HG03442 (cell line): ENCODE measurements around the gene HTT.

Experiments
- ATAC-seq: cut with Tn5 transposase; IDR thresholded peaks from one replicate; pipeline ENCODE4 v1.9.1; 2021; ENCODE audit warnings: mild to moderate bottlenecking, moderate library complexity; ENCODE audit not compliant: unreplicated experiment

The HTT gene

GRCh38 chr4:3074078-3074845 is at the start of gene HTT, which contains the start of gene HTT-AS:
Gene HTT (plus strand): TSS chr4:3074681. CDS start chr4:3074826, 145 bp downstream.
Gene HTT-AS (minus strand): TSS chr4:3074538.
- peak; percentile 68 for ATAC-seq

GRCh38 chr4:3025881-3026280 is 48.6 kb upstream of the HTT start:
- no peak for ATAC-seq

- no peak for ATAC-seq
Measured at GRCh38 chr4:3026540-3026939, 47.9 kb upstream of the HTT start.

- ATAC-seq, result no peak
Measured at GRCh38 chr4:3029464-3029863, 45.0 kb upstream of the HTT start.

- ATAC-seq, result no peak
Measured at GRCh38 chr4:3030566-3031356, 43.7 kb upstream of the HTT start.

GRCh38 chr4:3031357-3032082 is 43.0 kb upstream of the HTT start:
- ATAC-seq, result no peak

GRCh38 chr4:3034231-3034630 is 40.2 kb upstream of the HTT start:
- ATAC-seq, result no peak

- no peak for ATAC-seq
Measured at GRCh38 chr4:3035249-3035648, 39.2 kb upstream of the HTT start.

GRCh38 chr4:3035674-3036073 is 38.8 kb upstream of the HTT start:
- ATAC-seq, result no peak

GRCh38 chr4:3036131-3036952 is 38.1 kb upstream of the HTT start:
- ATAC-seq, result no peak

GRCh38 chr4:3037957-3038461 is 36.5 kb upstream of the HTT start:
- no peak for ATAC-seq

- no peak for ATAC-seq
Measured at GRCh38 chr4:3039706-3040366, 34.6 kb upstream of the HTT start.

GRCh38 chr4:3040452-3041191 is 33.9 kb upstream of the HTT start:
- ATAC-seq, result no peak

GRCh38 chr4:3041192-3042142 is 33.0 kb upstream of the HTT start:
- no peak for ATAC-seq

GRCh38 chr4:3042226-3042625 is 32.3 kb upstream of the HTT start:
- no peak for ATAC-seq

GRCh38 chr4:3043282-3044020 is 31.0 kb upstream of the HTT start:
- no peak for ATAC-seq
